ENCODE measurements around the gene DDC.

- TF ChIP-seq ZNF274 (IDR thresholded peaks at IDR 0.05; ENCODE audit: low read depth, low read length) (no peak), CBX3 (IDR thresholded peaks at IDR 0.05; ENCODE audit: low read depth) (no peak), CTCF (IDR thresholded peaks at IDR 0.05 in 2 of 3, conservative IDR thresholded peaks at IDR 0.05 in 1 of 3; ENCODE audit: borderline replicate concordance in 1 of 3, insufficient read depth in 1 of 3, low read depth in 2 of 3, low read length in 2 of 3) (no peak), FOSL1 (IDR thresholded peaks at IDR 0.05; ENCODE audit: low read depth) (no peak), SP1 (IDR thresholded peaks at IDR 0.05; ENCODE audit: low read depth) (no peak), JUND (IDR thresholded peaks at IDR 0.05) (no peak), POLR2A (IDR thresholded peaks at IDR 0.05; ENCODE audit: borderline replicate concordance, extremely low read depth, insufficient read depth, insufficient read length) (no peak), RAD21 (IDR thresholded peaks at IDR 0.05; ENCODE audit: low read depth) (no peak), TCF7L2 (IDR thresholded peaks at IDR 0.05; ENCODE audit: borderline replicate concordance, extremely low read depth, insufficient read depth, insufficient read length) (no peak), REST (IDR thresholded peaks at IDR 0.05; ENCODE audit: low read depth) (no peak)
- TF ChIP-seq, protein P1, sequence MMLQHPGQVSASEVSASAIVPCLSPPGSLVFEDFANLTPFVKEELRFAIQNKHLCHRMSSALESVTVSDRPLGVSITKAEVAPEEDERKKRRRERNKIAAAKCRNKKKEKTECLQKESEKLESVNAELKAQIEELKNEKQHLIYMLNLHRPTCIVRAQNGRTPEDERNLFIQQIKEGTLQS (IDR thresholded peaks at IDR 0.05), result no peak
Measured at GRCh38 chr7:50564171-50564570, 1.0 kb downstream of the DDC start.

Measured in HCT116 (cell line).